ENCODE results near the gene RXRB. TPM values are rescaled to one million over a fixed set of nuclear protein-coding genes. Genes with fewer than 3 reads are reported as not detected.

RXRB gene
- total RNA-seq, 2 donors from 2014 or later, result 33.4 to 36.3 TPM

GRCh38 chr6:33168639-33169038 is 31.8 kb downstream of the RXRB start:
- no peaks in the 10 kb centered on the region for H3K4me1 ChIP-seq
- intact Hi-C loops (cut with DNase I), result no loop called here
- no peaks in the 10 kb centered on the region for H3K36me3 ChIP-seq
- H3K4me3 ChIP-seq, result no peak overlapping the region
- H3K27ac ChIP-seq, result no peak overlapping the region
- H3K9ac ChIP-seq (ENCODE audit: low read depth in 2 of 2, low read length in 2 of 2), result no peak overlapping the region
- no peak for DNase-seq
- H3K27me3 ChIP-seq, result no peaks in the 10 kb centered on the region
- no peak for TF ChIP-seq CTCF (IDR thresholded peaks at IDR 0.05)
- H3K9me3 ChIP-seq, result no peaks in the 10 kb centered on the region

- Histone ChIP-seq H3K27ac (no peak overlapping the region), H3K4me3 (no peak overlapping the region), H3K36me3 (no peaks in the 10 kb centered on the region), H3K27me3 (no peaks in the 10 kb centered on the region), H3K4me1 (no peaks in the 10 kb centered on the region), H3K9me3 (no peaks in the 10 kb centered on the region), H3K9ac (ENCODE audit: low read depth in 2 of 2, low read length in 2 of 2) (no peak overlapping the region)
- no peak for DNase-seq
- TF ChIP-seq CTCF (IDR thresholded peaks at IDR 0.05), result no peak
- intact Hi-C loops (cut with DNase I), result no loop called here
Observed at GRCh38 chr6:33168284-33168601, 32.2 kb downstream of the RXRB start.

- Histone ChIP-seq H3K4me1 (no peaks in the 10 kb centered on the region), H3K36me3 (no peaks in the 10 kb centered on the region), H3K9ac (ENCODE audit: low read depth in 2 of 2, low read length in 2 of 2) (no peak overlapping the region), H3K9me3 (no peaks in the 10 kb centered on the region), H3K4me3 (no peak overlapping the region), H3K27me3 (no peaks in the 10 kb centered on the region), H3K27ac (no peak overlapping the region)
- DNase-seq, result no peak
- intact Hi-C loops (cut with DNase I), result no loop called here
- TF ChIP-seq CTCF (IDR thresholded peaks at IDR 0.05), result no peak
Observed at GRCh38 chr6:33167374-33168283, 32.8 kb downstream of the RXRB start.

- H3K9ac ChIP-seq (ENCODE audit: low read depth in 2 of 2, low read length in 2 of 2), result no peak overlapping the region
- TF ChIP-seq CTCF (IDR thresholded peaks at IDR 0.05), result no peak
- no peaks in the 10 kb centered on the region for H3K27me3 ChIP-seq
- intact Hi-C loops (cut with DNase I), result no loop called here
- no peaks in the 10 kb centered on the region for H3K36me3 ChIP-seq
- no peaks in the 10 kb centered on the region for H3K4me1 ChIP-seq
- no peak overlapping the region for H3K4me3 ChIP-seq
- H3K9me3 ChIP-seq, result no peaks in the 10 kb centered on the region
- no peak for DNase-seq
- H3K27ac ChIP-seq, result no peak overlapping the region
Observed at GRCh38 chr6:33166811-33167210, 33.7 kb downstream of the RXRB start.

- H3K27ac ChIP-seq, result no peak overlapping the region
- intact Hi-C loops (cut with DNase I), result no loop called here
- H3K9me3 ChIP-seq, result no peaks in the 10 kb centered on the region
- no peaks in the 10 kb centered on the region for H3K4me1 ChIP-seq
- no peak for DNase-seq
- no peak for TF ChIP-seq CTCF (IDR thresholded peaks at IDR 0.05)
- H3K4me3 ChIP-seq, result no peak overlapping the region
- H3K9ac ChIP-seq (ENCODE audit: low read depth in 2 of 2, low read length in 2 of 2), result no peak overlapping the region
- no peaks in the 10 kb centered on the region for H3K36me3 ChIP-seq
- H3K27me3 ChIP-seq, result no peaks in the 10 kb centered on the region
Observed at GRCh38 chr6:33166363-33166762, 34.1 kb downstream of the RXRB start.

All from colonic mucosa (tissue), 4 donors.